Suprapubic skin (tissue), 4 donors: Measurements from ENCODE around the gene AADACL2.

Experiments used
- EP300 ChIP-seq: sonication (generic); formaldehyde crosslinking; IDR thresholded peaks from one replicate; pipeline ENCODE4 v1.6.1; 2017; ENCODE audit warnings: antibody characterized with exemption
- POLR2A ChIP-seq, 2 donors: fragments of 450-650 bp; IDR thresholded peaks; one replicate each; pipeline ENCODE4 v1.6.1; 2017; ENCODE audit warnings: antibody characterized with exemption in 2 of 2, mild to moderate bottlenecking in 2 of 2, moderate library complexity in 2 of 2
- POLR2AphosphoS5 ChIP-seq, 3 donors: sonication (generic); formaldehyde crosslinking; IDR thresholded peaks; one replicate each; pipeline ENCODE4 v1.6.1; 2017; ENCODE audit warnings: antibody characterized with exemption in 3 of 3
- TF ChIP-seq, protein P1 (sequence below), 2 donors: fragments of 200-600 bp in 1 of 2; fragments of 450-650 bp in 1 of 2; sonication (generic) in 1 of 2; IDR thresholded peaks; one replicate each; pipeline ENCODE4 v1.5.1; 2016 to 2019; ENCODE audit warnings: antibody characterized with exemption in 2 of 2, mild to moderate bottlenecking in 1 of 2, moderate library complexity in 1 of 2

DNA sequence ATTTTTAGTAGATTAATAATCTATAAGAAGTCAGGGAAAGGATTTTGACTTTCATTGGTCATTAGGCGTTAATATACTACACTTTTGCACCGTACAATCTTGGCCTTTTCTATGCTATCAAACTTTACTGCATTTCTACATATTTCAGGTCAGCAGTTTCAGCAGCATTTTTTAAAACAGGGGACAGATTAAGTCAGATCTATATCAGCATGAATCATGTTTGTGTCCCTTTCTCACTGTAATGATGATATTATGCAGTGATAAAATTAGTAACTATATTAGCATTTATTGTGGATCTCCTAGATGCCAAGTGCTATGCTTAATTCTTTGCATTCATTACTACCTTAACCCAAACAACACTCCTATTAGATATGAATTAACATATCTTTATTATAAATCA, 59.9 kb downstream of the AADACL2 start:
- TF ChIP-seq POLR2A (IDR thresholded peaks at IDR 0.05), result no peak
- TF ChIP-seq POLR2AphosphoS5 (IDR thresholded peaks at IDR 0.05), result no peak
- TF ChIP-seq, protein P1, sequence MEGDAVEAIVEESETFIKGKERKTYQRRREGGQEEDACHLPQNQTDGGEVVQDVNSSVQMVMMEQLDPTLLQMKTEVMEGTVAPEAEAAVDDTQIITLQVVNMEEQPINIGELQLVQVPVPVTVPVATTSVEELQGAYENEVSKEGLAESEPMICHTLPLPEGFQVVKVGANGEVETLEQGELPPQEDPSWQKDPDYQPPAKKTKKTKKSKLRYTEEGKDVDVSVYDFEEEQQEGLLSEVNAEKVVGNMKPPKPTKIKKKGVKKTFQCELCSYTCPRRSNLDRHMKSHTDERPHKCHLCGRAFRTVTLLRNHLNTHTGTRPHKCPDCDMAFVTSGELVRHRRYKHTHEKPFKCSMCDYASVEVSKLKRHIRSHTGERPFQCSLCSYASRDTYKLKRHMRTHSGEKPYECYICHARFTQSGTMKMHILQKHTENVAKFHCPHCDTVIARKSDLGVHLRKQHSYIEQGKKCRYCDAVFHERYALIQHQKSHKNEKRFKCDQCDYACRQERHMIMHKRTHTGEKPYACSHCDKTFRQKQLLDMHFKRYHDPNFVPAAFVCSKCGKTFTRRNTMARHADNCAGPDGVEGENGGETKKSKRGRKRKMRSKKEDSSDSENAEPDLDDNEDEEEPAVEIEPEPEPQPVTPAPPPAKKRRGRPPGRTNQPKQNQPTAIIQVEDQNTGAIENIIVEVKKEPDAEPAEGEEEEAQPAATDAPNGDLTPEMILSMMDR (IDR thresholded peaks at IDR 0.05), result no peak
- no peak for TF ChIP-seq EP300
